Measurements from ENCODE around the gene OR2T35. TPM values are rescaled to one million over a fixed set of nuclear protein-coding genes. Genes with fewer than 3 reads are reported as not detected.
"Not testable (repeated sequence)": the region's sequence is repeated elsewhere in the genome, so short reads cannot be mapped to it uniquely, and the experiment has no call there.

OR2T35 gene, protein sequence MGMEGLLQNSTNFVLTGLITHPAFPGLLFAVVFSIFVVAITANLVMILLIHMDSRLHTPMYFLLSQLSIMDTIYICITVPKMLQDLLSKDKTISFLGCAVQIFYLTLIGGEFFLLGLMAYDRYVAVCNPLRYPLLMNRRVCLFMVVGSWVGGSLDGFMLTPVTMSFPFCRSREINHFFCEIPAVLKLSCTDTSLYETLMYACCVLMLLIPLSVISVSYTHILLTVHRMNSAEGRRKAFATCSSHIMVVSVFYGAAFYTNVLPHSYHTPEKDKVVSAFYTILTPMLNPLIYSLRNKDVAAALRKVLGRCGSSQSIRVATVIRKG
- total RNA-seq = not detected

DNA sequence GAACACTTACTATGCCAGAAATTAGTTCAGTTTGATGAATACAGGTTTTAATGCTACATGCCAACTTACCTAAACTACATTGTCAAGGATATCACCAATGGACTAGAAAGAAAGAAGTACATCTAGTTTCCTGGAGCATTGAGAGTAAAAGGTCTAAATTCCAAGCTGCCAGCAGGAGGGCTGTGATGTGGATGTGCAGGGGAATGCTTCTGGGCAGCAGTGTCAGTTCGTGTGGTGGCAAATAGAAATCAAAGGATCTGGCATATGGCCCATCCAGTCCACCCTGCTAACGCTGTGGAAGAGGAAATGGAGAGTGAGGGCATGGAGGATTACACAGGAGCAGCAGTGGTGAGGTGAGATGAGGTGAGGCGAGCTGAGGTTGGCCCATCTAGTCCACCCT, at the start of gene OR2T35:
Gene OR2T35 (minus strand): TSS at position 101 of the 400 bp plus-strand sequence. CDS start 6,020 bp downstream, outside the sequence.
- H3K9me3 Mint-ChIP-seq; H3K36me3 Mint-ChIP-seq; POLR2A ChIA-PET; H3K27me3 Mint-ChIP-seq; DNase-seq; H3K27ac Mint-ChIP-seq; H3K4me1 Mint-ChIP-seq; ATAC-seq (ENCODE audit: low read depth); H3K4me3 Mint-ChIP-seq: not testable (repeated sequence)

DNA sequence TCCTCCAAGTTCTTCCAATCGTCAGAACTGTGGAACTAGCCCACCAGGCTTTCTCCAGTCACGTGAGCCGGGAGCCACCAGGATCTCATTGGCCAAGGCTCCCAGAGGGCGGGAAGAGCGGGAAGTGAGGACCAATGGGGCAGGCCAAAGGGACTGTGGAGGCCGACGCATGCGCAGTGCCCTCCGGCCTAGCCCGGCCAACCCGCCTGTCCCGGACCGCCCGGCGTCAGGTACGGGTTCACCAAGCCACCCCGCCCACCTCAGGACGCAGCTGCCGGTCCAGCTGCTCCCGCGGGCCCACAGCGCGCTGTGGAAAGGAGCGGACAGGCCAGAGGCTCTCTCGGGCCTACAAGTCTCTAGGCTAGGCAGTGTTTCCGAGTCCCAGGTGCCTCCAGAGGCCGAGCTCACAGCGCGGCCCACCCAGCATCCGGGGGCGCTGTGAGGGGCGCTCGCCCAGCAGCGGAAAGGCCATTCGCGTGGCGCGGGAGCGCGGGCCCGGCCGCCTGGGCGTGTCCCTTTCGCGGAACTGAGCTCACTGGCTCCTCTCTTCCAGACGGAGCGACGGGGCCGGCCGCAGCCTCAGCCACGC, 46.6 kb upstream of the OR2T35 start:
- DNase-seq = no peak
- H3K36me3 Mint-ChIP-seq = peaks cover 2% of the 10 kb centered on the region
- H3K4me3 Mint-ChIP-seq = no peak overlapping the region
- H3K4me1 Mint-ChIP-seq = peaks cover 1% of the 10 kb centered on the region
- H3K27ac Mint-ChIP-seq = no peak overlapping the region
- no peak for ATAC-seq (ENCODE audit: low read depth)
- POLR2A ChIA-PET = no interaction called here
- no peaks in the 10 kb centered on the region for H3K27me3 Mint-ChIP-seq
- peaks cover 6% of the 10 kb centered on the region for H3K9me3 Mint-ChIP-seq

DNA sequence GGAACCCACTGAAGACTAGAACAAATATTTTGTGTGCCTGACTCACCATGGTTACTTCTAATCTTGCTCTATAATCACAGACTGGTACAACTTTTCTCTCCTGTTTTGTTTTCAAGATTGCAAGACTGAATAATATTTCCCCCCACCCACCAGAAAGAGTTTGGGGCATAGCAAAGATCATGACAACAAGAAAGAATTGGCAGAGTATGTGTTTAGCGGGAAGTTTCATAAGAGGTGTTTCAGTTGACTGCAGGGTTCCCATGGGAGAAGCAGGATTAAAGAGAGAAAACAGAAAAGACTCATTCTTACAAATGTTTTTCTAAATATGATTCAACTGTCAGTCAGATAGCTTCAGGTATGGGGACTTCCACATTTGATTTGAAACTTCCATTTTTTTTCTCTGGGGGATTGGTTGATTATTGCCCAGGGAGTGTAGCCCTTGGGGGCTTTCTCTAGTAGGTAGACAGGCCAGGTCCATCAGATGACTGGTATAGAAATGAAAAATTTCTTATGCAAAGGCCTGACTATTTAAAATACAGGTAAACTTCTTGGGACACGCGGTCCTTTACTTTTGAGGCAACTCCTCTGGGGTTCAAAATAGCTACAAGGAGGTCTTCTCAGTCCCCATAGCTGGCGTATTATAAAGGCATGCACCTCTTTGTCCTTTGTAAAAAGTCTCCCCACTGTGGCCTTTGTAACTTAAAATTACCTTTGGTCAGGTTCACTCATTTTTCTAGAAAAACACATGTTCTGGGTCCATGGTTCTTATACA, 43.6 kb upstream of the OR2T35 start:
- H3K9me3 Mint-ChIP-seq = peaks cover 6% of the 10 kb centered on the region
- no peak overlapping the region for H3K27ac Mint-ChIP-seq
- H3K27me3 Mint-ChIP-seq = peaks cover 2% of the 10 kb centered on the region
- H3K4me1 Mint-ChIP-seq = peaks cover 1% of the 10 kb centered on the region
- no peak overlapping the region for H3K4me3 Mint-ChIP-seq
- no peak for ATAC-seq (ENCODE audit: low read depth)
- POLR2A ChIA-PET = no interaction called here
- no peak for DNase-seq
- peaks cover 2% of the 10 kb centered on the region for H3K36me3 Mint-ChIP-seq

DNA sequence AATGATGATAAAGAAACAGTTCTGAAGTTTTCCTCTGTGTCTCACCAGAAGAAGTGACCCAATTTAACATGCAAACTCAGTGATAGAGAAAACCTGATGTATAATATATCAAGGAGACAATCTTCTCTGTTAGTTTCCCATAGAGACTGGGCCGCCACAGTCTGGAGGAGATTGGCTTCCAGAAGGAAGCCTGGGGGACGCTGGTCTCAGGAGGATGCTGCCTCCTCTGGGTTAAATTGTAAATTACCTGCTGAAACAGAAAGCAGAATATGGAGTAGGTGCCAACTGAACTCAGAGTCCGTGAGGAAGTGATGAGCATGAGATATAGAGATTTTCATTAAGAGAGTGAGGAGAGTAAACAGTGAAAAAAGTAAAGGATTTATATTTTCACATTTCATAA, 41.7 kb upstream of the OR2T35 start:
- H3K27ac Mint-ChIP-seq = no peak overlapping the region
- H3K4me1 Mint-ChIP-seq = peaks cover 1% of the 10 kb centered on the region
- H3K4me3 Mint-ChIP-seq = no peak overlapping the region
- peaks cover 2% of the 10 kb centered on the region for H3K9me3 Mint-ChIP-seq
- peaks cover 6% of the 10 kb centered on the region for H3K27me3 Mint-ChIP-seq
- POLR2A ChIA-PET = no interaction called here
- peak; percentile 82 for ATAC-seq (ENCODE audit: low read depth)
- H3K36me3 Mint-ChIP-seq = no peaks in the 10 kb centered on the region
- DNase-seq = no peak

DNA sequence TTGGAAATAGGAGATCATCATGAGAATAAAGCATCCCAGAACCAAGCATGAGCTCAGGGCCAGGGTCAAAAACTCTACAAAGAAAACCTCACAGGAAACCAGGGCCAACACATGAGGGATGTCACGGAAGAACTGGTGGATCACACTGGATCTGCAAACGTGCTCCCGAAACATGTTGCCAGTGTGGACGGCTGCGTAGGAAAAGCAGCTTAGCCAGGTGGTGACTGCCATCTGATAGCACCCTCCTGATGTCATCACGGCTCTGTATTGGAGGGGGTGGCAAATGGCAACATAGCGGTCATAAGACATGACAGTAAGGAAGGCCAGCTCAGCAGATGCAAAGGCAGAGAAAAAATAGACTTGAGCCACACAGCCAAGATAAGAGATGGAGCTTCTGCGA, 36.6 kb upstream of the OR2T35 start:
- Mint-ChIP-seq H3K4me3 (no peak overlapping the region), H3K27ac (no peak overlapping the region), H3K36me3 (no peaks in the 10 kb centered on the region), H3K9me3 (no peaks in the 10 kb centered on the region), H3K27me3 (peaks cover 6% of the 10 kb centered on the region), H3K4me1 (no peaks in the 10 kb centered on the region)
- ATAC-seq (ENCODE audit: low read depth) (no peak), DNase-seq (no peak)
- POLR2A ChIA-PET = no interaction called here

DNA sequence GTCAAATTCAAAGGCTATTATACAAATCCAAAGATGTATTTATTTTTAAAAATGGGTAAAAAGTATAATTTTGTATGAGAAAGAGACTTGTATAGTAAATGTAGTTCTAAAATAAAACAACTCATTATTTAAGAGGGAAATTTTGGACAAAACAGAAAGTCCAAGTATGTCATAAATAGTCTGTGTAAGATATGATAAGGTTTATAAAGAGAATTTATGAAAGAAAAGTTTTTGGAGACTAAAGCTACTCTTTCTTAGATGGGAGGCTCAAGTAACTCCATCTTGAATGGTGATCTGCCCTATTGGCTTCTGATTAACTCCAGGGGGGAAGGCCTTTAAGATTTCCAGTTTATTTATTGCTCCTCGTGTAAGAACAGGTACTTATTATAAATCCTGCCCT, 24.9 kb upstream of the OR2T35 start:
- no peaks in the 10 kb centered on the region for H3K27me3 Mint-ChIP-seq
- ATAC-seq (ENCODE audit: low read depth) = no peak
- H3K9me3 Mint-ChIP-seq = peaks cover 9% of the 10 kb centered on the region
- H3K27ac Mint-ChIP-seq = no peak overlapping the region
- no peaks in the 10 kb centered on the region for H3K36me3 Mint-ChIP-seq
- H3K4me3 Mint-ChIP-seq = no peak overlapping the region
- POLR2A ChIA-PET = no interaction called here
- DNase-seq = no peak
- H3K4me1 Mint-ChIP-seq = no peaks in the 10 kb centered on the region

DNA sequence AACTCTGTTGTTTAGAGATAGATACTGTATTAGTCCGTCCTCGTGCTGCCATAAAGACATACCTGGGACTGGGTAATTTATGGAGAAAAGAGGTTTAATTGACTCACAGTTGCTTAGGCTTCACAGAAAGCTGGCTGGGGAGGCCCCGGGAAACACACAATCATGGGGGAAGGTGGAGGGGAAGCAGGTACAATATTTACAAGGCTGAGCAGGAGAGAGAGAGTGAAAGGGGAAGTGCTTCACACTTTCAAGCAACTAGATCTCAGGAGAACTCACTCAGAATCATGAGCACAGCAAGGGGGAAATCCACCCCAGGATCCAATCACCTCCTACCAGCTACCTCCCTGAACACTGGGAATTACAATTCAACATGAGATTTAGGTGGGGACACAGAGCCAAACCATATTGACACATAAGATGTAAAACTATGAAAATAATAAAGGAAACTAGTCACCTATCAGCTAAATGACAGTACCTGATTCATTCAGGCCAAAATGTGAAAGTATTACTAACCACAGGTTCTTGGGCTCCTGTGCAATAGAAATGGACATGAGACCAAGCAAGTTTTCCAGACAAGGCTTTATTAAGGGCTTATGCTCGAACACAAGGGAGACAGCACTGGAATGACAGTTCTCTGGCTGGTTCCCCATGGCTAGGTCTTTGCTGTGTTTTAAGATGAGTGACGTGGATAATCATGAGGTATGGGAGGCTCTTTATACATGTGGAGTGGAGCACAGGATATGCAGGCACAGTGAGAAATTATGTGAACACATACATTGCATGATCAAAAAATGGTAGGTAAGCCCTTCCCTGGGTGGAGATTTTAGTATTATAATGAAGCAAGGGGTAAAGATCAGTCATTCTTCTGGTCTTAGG, 18.6 kb upstream of the OR2T35 start:
- POLR2A ChIA-PET; ATAC-seq (ENCODE audit: low read depth); H3K36me3 Mint-ChIP-seq; H3K27ac Mint-ChIP-seq; H3K4me1 Mint-ChIP-seq; DNase-seq; H3K27me3 Mint-ChIP-seq; H3K4me3 Mint-ChIP-seq; H3K9me3 Mint-ChIP-seq: not testable (repeated sequence)

DNA sequence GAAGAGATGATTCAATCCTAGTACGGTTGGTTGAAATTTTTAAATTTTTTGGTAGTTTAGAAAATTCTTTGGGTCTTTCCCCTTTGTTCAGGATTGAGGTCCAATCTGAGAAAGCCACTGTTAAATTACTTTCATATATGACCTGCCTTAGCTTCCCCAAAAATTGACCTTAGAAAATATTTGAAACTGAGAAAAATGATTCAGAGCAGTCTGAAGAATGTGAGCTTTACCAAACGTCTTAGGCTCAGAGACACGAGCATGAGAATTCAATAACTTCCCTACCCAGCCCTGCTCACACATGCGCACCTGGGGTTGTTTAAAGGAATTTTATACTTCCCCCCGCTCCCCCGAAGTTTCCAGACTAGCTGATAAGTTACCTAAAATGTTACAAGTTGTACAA, 11.7 kb upstream of the OR2T35 start:
- DNase-seq; POLR2A ChIA-PET; H3K36me3 Mint-ChIP-seq; H3K4me1 Mint-ChIP-seq; ATAC-seq (ENCODE audit: low read depth); H3K27me3 Mint-ChIP-seq; H3K9me3 Mint-ChIP-seq; H3K4me3 Mint-ChIP-seq; H3K27ac Mint-ChIP-seq: not testable (repeated sequence)

DNA sequence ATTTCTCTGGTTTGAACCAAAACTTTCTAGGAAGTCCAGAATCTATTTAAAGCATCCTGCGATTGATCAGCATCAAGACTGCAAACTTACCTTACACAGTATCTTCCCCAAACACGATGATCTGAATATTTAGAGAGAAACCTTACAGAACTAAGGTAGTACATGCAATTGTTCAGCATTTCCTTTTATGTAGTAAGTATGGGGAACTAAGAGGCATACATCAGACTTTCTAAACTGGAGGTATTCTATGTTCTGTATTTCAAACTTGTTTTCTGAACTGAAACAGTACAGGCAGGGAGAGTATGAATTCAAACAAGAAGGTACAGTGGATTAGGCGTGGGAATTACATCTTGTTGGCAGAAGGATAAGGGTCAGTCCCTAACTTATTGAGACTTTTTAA, 10.3 kb upstream of the OR2T35 start, which contains the start of gene OR2T27:
Gene OR2T27 (minus strand): TSS at position 175 of the 400 bp plus-strand sequence. CDS start 4,644 bp downstream, outside the sequence.
- H3K9me3 Mint-ChIP-seq; POLR2A ChIA-PET; H3K27me3 Mint-ChIP-seq; H3K4me1 Mint-ChIP-seq; ATAC-seq (ENCODE audit: low read depth); DNase-seq; H3K27ac Mint-ChIP-seq; H3K4me3 Mint-ChIP-seq; H3K36me3 Mint-ChIP-seq: not testable (repeated sequence)

DNA sequence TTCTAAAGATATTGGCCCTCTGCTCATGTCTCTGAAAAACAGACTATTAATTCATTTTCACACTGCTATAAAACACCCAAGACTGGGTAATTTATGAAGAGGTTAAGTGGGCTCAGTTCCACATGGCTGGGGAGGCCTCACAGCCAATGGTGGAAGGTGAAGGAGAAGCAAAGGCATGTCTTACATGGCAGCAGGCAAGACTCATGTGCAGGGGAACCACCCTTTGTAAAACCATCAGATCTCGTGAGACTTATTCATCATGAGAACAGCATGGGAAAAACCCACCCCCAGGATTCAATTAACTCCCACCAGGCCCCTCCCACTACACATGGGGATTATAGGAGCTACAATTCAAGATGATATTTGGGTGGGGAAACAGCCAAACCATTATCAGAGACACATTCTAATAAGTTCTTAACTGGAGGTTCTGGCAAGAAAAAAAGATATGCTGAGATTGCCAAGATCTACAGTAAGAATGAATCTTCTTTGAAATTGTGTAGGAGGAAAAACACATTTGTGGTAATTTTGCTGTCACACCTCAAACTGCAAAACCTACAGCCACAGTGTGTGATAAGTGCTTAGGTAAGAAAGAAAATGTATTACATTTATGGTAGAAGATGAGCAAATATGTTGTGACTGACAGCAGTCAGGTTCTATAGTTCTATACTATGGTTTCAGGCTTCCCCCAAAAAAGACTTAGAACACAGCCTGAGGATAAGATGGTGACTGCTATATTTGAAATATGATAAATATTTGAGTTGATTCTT, 3.9 kb upstream of the OR2T35 start:
- POLR2A ChIA-PET; H3K4me1 Mint-ChIP-seq; H3K9me3 Mint-ChIP-seq; H3K27ac Mint-ChIP-seq; H3K36me3 Mint-ChIP-seq; H3K4me3 Mint-ChIP-seq; DNase-seq; ATAC-seq (ENCODE audit: low read depth); H3K27me3 Mint-ChIP-seq: not testable (repeated sequence)

DNA sequence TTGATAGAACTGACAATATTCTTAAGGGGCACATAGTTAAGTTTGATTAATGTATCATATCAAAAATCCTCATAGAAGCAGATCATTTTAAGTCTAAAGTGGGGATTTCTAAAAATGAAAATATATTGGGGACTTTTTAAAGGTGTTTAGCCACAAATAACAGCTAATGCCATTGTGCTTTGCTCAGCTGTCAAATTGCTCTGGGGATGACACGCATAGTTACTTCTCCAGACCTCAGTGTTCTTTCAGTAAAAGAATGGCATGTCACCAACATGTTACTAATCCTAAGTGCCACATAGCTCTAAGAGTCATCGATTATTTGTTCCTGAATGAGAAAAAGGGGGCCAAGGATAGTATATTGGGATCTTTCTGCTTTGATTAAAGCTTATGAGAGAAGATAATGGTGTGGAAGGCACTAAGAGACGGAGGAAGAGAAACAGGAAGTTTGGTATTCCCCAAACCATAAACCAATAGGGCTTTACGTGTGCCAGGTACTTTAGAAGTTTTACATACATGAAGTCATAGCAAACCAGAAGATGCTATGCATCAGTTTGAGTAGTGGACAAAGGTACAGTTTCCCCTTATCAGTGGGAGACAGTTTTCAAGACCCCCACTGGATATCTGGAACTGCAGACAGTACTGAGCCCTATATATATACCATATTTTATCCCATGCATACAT, 2.0 kb downstream of the OR2T35 start:
- H3K27ac Mint-ChIP-seq; H3K36me3 Mint-ChIP-seq; ATAC-seq (ENCODE audit: low read depth); H3K4me3 Mint-ChIP-seq; H3K27me3 Mint-ChIP-seq; H3K9me3 Mint-ChIP-seq; DNase-seq; H3K4me1 Mint-ChIP-seq; POLR2A ChIA-PET: not testable (repeated sequence)

DNA sequence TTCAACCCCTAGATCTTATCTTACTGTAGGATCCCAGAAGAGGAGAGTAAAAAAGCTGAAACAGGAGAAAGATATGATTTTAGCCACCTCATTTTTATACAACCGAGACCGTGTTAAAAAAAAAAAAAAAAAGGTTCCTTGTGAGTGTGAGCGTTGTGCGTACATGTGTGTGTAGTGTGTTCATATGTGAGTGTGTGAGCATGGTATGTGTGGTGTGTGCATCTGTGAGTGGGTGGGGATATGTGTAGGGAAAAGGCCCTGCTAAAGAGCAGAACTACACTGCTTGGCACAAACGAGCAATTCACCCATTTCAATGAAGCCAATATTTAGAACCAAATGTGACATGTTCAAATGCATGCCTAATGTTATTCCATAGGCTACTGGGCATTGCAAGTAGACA, 3.5 kb downstream of the OR2T35 start:
- H3K9me3 Mint-ChIP-seq; H3K36me3 Mint-ChIP-seq; ATAC-seq (ENCODE audit: low read depth); POLR2A ChIA-PET; H3K4me1 Mint-ChIP-seq; H3K4me3 Mint-ChIP-seq; H3K27ac Mint-ChIP-seq; H3K27me3 Mint-ChIP-seq; DNase-seq: not testable (repeated sequence)

Measured in activated naive CD8-positive, alpha-beta T cell treated with anti-CD3 and anti-CD28 coated beads, Interleukin-2, amount 10 ng/mL, durations not matched to agents 7 days and 5 days (primary cell).